GM19468 (cell line): ENCODE data around the gene MRPL50.
"Not testable (repeated sequence)": the region's sequence is repeated elsewhere in the genome, so short reads cannot be mapped to it uniquely, and the experiment has no call there.

Experiments
- ATAC-seq: cut with Tn5 transposase; IDR thresholded peaks from one replicate; pipeline ENCODE4 v1.9.1; 2021; ENCODE audit warnings: mild to moderate bottlenecking, moderate library complexity, moderate number of reproducible peaks; ENCODE audit not compliant: unreplicated experiment; ENCODE audit errors: extremely low read depth

The MRPL50 gene

GRCh38 chr9:101418518-101419430 lies 20.4 kb upstream of the MRPL50 start:
- no peak for ATAC-seq

- ATAC-seq = no peak
Observed at GRCh38 chr9:101417977-101418376, 19.6 kb upstream of the MRPL50 start.

- no peak for ATAC-seq
Observed at GRCh38 chr9:101417389-101417788, 19.0 kb upstream of the MRPL50 start.

- no peak for ATAC-seq
Observed at GRCh38 chr9:101415578-101415977, 17.2 kb upstream of the MRPL50 start.

GRCh38 chr9:101414839-101415238 lies 16.4 kb upstream of the MRPL50 start:
- ATAC-seq = no peak

GRCh38 chr9:101409079-101409477 lies 10.7 kb upstream of the MRPL50 start:
- no peak for ATAC-seq

GRCh38 chr9:101408374-101409078 lies 10.1 kb upstream of the MRPL50 start:
- ATAC-seq = no peak

GRCh38 chr9:101403516-101404285 lies 5.3 kb upstream of the MRPL50 start:
- no peak for ATAC-seq

- no peak for ATAC-seq
Observed at GRCh38 chr9:101400120-101400519, 1.7 kb upstream of the MRPL50 start.

- ATAC-seq = no peak
Observed at GRCh38 chr9:101399643-101399970, 1.2 kb upstream of the MRPL50 start.

GRCh38 chr9:101398930-101399642 lies 668 bp upstream of the MRPL50 start:
- no peak for ATAC-seq

GRCh38 chr9:101397746-101398067 lies 711 bp downstream of the MRPL50 start:
- no peak for ATAC-seq

- ATAC-seq = no peak
Observed at GRCh38 chr9:101394687-101395086, 3.7 kb downstream of the MRPL50 start.

GRCh38 chr9:101393135-101393534 lies 5.3 kb downstream of the MRPL50 start:
- ATAC-seq = no peak

- ATAC-seq = no peak
Observed at GRCh38 chr9:101388507-101388993, 9.9 kb downstream of the MRPL50 start.

- no peak for ATAC-seq
Observed at GRCh38 chr9:101387871-101388506, 10.4 kb downstream of the MRPL50 start.

GRCh38 chr9:101384873-101385536 lies 13.4 kb downstream of the MRPL50 start, which contains the start of gene BAAT:
BAAT (minus strand) TSS chr9:101385006; CDS start chr9:101371404, 13,602 bp downstream.
- not testable (repeated sequence) for ATAC-seq

GRCh38 chr9:101383361-101383760 lies 15.1 kb downstream of the MRPL50 start:
- no peak for ATAC-seq

- no peak for ATAC-seq
Observed at GRCh38 chr9:101381833-101382342, 16.5 kb downstream of the MRPL50 start.
